Mucosa of descending colon (tissue), 3 donors: Measurements from ENCODE around the gene CDC20. TPM values are rescaled to one million over a fixed set of nuclear protein-coding genes. Genes with fewer than 3 reads are reported as not detected.

Experiments used
- ATAC-seq: fragments of 200-7000 bp; cut with Tn5 transposase; one replicate; pipeline ENCODE4 v1.9.1; 2020; ENCODE audit warnings: mild to moderate bottlenecking, moderate library complexity
- DNase-seq, 3 donors: peaks; one replicate each; pipeline ENCODE4 v3.0.0-alpha.2; 2020
- H3K36me3 ChIP-seq: fragments of 200-600 bp; one replicate; pipeline ENCODE4 v1.8.0; 2021; ENCODE audit warnings: low read depth, mild to moderate bottlenecking
- H3K4me1 ChIP-seq: fragments of 200-600 bp; one replicate; pipeline ENCODE4 v1.8.0; 2021; ENCODE audit warnings: low read depth, mild to moderate bottlenecking
- H3K4me3 ChIP-seq: fragments of 200-600 bp; one replicate; pipeline ENCODE4 v1.8.0; 2021; ENCODE audit warnings: mild to moderate bottlenecking
- H3K9me3 ChIP-seq: fragments of 200-600 bp; one replicate; pipeline ENCODE4 v1.8.0; 2021; ENCODE audit warnings: mild to moderate bottlenecking
- intact Hi-C, 2 donors: fragments of 100-400 bp; cut with DNase I in 1 of 2; cut with micrococcal nuclease in 1 of 2; formaldehyde crosslinking; loops; one replicate each; pipeline versions ENCODE4 v1.11.0 to v1.11.1; 2022; cut with DNase I, micrococcal nuclease
- total RNA-seq, 3 donors: library from RNA; stranded (reverse); fragmentation: NEBNext Ultra II Directional in 2 of 3; extraction: Animal tissue kit (Norgen Biotek cat#: 25700) in 2 of 3; gene quantifications; one replicate each; pipeline versions ENCODE4 v1.2.1 to v1.2.4, GENCODE V29; 2021 to 2023
- TF ChIP-seq, protein P1 (sequence below): fragments of 200-600 bp; IDR thresholded peaks from one replicate; pipeline ENCODE4 v1.8.0; 2022; ENCODE audit warnings: antibody characterized with exemption, mild to moderate bottlenecking
- donor health status: DM: no; HTN: no; CAD: no; lungs with moderate emphysema.
- donor health status: DM: no; HTN: no; CAD: no.
- donor health status: DM: no; HTN: yes; CAD: no.

The CDC20 gene
- total RNA-seq, 3 donors from 2014 or later = 5.8 to 44.0 (median 8.5) TPM

DNA sequence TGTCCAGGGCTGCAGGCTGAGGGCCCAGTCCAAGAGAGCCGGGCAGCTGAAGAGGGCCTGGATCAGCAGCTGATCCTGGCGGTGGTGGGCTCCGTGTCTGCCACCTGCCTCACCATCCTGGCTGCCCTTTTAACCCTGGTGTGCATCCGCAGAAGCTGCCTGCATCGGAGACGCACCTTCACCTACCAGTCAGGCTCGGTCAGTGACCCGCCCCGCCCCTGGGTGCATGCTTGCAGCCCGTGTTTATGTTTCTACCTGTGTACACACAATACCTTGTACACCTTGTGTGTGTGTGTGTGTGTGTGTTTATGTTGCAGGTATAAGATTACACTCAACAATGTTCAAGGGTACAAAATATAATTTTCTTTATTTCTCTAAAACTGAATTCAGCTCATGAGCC is 45.0 kb upstream of the CDC20 start:
- Histone ChIP-seq H3K4me3 (no peak overlapping the region), H3K36me3 (no peaks in the 10 kb centered on the region), H3K9me3 (no peaks in the 10 kb centered on the region), H3K4me1 (peaks cover 6% of the 10 kb centered on the region)
- TF ChIP-seq, protein P1, sequence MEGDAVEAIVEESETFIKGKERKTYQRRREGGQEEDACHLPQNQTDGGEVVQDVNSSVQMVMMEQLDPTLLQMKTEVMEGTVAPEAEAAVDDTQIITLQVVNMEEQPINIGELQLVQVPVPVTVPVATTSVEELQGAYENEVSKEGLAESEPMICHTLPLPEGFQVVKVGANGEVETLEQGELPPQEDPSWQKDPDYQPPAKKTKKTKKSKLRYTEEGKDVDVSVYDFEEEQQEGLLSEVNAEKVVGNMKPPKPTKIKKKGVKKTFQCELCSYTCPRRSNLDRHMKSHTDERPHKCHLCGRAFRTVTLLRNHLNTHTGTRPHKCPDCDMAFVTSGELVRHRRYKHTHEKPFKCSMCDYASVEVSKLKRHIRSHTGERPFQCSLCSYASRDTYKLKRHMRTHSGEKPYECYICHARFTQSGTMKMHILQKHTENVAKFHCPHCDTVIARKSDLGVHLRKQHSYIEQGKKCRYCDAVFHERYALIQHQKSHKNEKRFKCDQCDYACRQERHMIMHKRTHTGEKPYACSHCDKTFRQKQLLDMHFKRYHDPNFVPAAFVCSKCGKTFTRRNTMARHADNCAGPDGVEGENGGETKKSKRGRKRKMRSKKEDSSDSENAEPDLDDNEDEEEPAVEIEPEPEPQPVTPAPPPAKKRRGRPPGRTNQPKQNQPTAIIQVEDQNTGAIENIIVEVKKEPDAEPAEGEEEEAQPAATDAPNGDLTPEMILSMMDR = no peak
- ATAC-seq = peak; percentile 78
- peak; percentile 69 to 86 (median 84) for DNase-seq
- intact Hi-C loops = no loop called here

DNA sequence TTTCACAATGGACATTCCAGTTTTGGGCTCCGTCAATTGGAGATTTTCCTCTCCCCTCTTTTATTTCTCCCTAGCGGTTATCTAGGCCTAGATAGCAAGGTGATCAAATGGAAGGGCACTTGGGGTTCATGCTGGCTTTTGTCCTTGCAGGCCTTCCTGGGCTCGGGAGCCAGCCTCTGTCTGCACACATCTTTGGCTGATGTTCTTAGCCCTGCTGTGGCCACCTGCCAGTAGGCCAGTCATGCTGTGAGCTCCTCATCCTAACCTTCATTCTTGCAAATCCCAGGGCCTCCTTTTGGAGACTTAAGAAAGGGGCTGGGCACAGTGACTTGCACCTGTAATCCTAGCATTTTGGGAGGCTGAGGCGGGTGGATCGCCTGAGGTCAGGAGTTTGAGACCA is 44.5 kb upstream of the CDC20 start:
- DNase-seq (peak in 1 of 3 donors; percentile 8), ATAC-seq (no peak)
- intact Hi-C loops = no loop called here
- H3K36me3 ChIP-seq = no peaks in the 10 kb centered on the region
- H3K4me3 ChIP-seq = no peak overlapping the region
- H3K4me1 ChIP-seq = peaks cover 6% of the 10 kb centered on the region
- TF ChIP-seq, protein P1 = no peak
- no peaks in the 10 kb centered on the region for H3K9me3 ChIP-seq

DNA sequence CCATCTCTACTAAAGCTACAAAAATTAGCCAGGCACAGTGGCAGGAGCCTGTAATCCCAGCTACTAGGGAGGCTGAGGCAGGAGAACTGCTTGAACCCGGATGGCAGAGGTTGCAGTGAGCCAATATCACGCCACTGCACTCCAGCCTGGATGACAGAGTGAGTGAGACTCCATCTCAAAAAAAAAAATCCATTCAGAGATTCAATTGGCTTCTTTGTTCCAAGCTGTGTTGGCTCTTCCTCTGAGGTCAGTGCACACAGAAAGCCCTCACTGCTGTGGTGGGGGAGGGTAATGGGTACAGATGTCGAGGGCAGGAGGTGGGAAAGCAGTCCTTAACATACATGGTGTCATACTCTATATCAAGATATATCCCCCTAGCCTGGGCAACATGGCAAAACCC is 43.3 kb upstream of the CDC20 start:
- no peaks in the 10 kb centered on the region for H3K36me3 ChIP-seq
- TF ChIP-seq, protein P1 = no peak
- peaks cover 6% of the 10 kb centered on the region for H3K4me1 ChIP-seq
- intact Hi-C loops = no loop called here
- no peaks in the 10 kb centered on the region for H3K9me3 ChIP-seq
- no peak overlapping the region for H3K4me3 ChIP-seq
- ATAC-seq (no peak), DNase-seq (no peak)

DNA sequence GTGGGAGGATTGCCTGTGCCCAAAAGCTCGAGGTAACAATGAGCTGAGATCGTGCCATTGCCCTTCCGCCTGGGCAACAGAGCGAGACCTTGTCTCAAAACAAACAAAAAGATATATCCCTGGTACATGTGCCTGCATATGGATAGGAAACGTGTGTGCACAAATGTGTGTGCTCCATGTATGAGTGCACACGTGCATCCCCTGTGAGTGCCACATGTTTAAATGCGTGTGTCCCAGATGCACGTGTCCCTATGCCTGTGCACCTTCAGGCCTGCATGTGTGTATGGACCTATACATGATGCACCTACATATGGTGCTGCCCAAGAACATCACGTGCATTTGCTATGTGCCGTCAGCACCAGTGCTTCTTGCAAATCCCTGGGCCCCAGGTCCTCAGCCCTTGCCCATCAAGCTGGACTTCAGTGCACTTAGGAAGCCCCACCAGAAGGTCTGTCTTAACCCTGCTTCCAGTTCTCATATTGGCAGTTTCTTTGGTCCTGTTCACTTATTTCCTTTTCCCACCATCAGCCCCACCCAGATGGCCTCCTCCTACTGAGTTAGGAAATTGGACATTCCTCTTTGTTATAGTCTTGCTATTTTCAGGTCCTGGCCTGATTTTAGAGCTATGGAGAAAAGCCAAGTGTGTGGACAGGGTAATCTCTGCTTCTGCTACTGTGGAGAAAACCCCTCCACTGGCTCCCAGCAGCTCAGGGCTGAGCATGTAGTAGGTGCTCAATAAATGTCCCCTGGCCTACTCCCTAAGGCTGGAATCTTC is 42.6 kb upstream of the CDC20 start:
- Histone ChIP-seq H3K4me3 (no peak overlapping the region), H3K4me1 (peaks cover 6% of the 10 kb centered on the region), H3K36me3 (no peaks in the 10 kb centered on the region), H3K9me3 (no peaks in the 10 kb centered on the region)
- intact Hi-C loops = no loop called here
- TF ChIP-seq, protein P1 = no peak
- peak in 1 of 3 donors; percentile 8 for DNase-seq
- ATAC-seq = no peak

DNA sequence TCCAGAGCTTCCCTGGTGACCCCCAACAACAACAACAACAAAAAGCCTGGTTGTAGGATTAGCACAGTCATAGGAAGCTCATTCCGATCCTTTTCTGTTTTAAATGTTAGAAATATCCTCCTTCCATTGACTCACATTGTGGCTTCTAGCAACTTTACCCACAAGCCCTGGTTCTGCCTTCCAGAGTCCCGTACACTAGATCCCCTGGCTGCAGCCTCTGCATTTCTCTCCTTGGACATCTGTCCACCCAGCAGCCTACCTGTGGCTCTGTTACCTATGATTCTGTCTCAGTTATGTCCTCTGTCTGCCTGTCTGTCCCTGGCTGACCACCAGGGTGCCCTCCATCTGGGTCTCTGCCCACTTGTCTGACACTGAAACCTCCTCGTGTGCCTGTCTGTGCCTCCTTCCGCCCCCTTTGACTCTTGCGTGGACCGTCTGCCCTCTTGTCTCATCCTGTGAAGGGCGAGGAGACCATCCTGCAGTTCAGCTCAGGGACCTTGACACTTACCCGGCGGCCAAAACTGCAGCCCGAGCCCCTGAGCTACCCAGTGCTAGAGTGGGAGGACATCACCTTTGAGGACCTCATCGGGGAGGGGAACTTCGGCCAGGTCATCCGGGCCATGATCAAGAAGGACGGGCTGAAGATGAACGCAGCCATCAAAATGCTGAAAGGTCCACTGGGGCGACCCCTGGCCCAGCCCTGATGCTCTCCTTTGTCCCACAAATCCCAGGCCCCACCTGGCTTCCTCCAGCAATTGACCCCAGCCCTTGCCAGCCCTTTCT is 41.9 kb upstream of the CDC20 start:
- intact Hi-C loops = no loop called here
- DNase-seq = no peak
- TF ChIP-seq, protein P1 = no peak
- H3K36me3 ChIP-seq = no peaks in the 10 kb centered on the region
- H3K4me1 ChIP-seq = peaks cover 6% of the 10 kb centered on the region
- no peaks in the 10 kb centered on the region for H3K9me3 ChIP-seq
- no peak overlapping the region for H3K4me3 ChIP-seq
- no peak for ATAC-seq
